H1 (cell line): ENCODE results near the gene IPO11. TPM values are rescaled to one million over a fixed set of nuclear protein-coding genes. Genes with fewer than 3 reads are reported as not detected.

Source experiments
- CBX8 ChIP-seq: fragments of 300-800, 300-1000 bp; sonication (generic); IDR thresholded peaks from 2 replicates; pipeline ENCODE4 v1.7.1; 2016; ENCODE audit warnings: low read depth, low read length, borderline replicate concordance
- NRF1 ChIP-seq: IDR thresholded peaks from 2 replicates; pipeline ENCODE4 v1.6.1; 2011; ENCODE audit warnings: mild to moderate bottlenecking, low read depth, low read length, improper control_type of control experiment
- SUZ12 ChIP-seq: fragments of 200-600 bp; sonication (generic); IDR thresholded peaks from 2 replicates; pipeline ENCODE4 v1.6.1; 2012; ENCODE audit warnings: mild to moderate bottlenecking, inconsistent platforms, low read length, moderate library complexity, mixed read lengths
- polyA plus RNA-seq, 7 experiments: library from polyadenylated mRNA; depleted of rRNA in 3 of 7; stranded (reverse) in 5 of 7; unstranded in 2 of 7; fragments of >200 nt in 5 of 7; fragments of 200-250 nt in 2 of 7; gene quantifications; 1 replicate in 5 of 7; 2 replicates in 1 of 7; 4 replicates in 1 of 7; pipeline versions ENCODE4 v1.2.1 to v1.2.3, GENCODE V29; 2011 to 2013; ENCODE audit warnings: missing spikeins in 2 of 7, mixed read lengths in 2 of 7
- total RNA-seq: library from RNA; stranded (reverse); fragmentation: NEBNext Ultra II Directional; extraction: Animal tissue kit (Norgen Biotek cat#: 25700); gene quantifications from 2 replicates; pipeline ENCODE4 v1.2.1, GENCODE V29; 2021
- TF ChIP-seq, protein P1 (sequence below): fragments of 300-600 bp; sonication (generic); IDR thresholded peaks from 2 replicates; pipeline ENCODE4 v1.7.1; 2012; ENCODE audit warnings: low read length, moderate library complexity, mild to moderate bottlenecking, inconsistent platforms; ENCODE audit not compliant: insufficient replicate concordance

IPO11 gene
- total and polyA plus RNA-seq, 2 of the 8 experiments (the other 6 are each of a cell fraction or from before 2014, with no cell fraction given), result 23.6 to 64.4 TPM

DNA sequence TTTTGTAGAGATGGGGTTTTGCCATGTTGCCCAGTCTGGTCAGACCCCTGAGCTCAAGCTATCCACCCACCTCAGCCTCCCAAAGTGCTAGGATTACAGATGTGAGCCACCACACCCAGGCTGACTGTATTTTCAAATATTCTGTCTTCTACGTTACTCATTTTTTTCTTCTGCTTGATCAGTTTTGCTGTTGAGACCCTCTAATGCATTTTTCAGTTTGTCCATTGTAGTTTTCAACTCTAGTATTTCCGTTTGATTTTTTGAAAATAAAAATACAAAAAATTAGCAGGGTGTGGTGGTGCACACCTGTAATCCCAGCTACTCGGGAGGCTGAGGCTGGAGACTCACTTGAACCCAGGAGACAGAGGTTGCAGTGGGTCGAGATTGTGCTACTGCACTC, 155.6 kb downstream of the IPO11 start (continued):
- TF ChIP-seq, protein P1, sequence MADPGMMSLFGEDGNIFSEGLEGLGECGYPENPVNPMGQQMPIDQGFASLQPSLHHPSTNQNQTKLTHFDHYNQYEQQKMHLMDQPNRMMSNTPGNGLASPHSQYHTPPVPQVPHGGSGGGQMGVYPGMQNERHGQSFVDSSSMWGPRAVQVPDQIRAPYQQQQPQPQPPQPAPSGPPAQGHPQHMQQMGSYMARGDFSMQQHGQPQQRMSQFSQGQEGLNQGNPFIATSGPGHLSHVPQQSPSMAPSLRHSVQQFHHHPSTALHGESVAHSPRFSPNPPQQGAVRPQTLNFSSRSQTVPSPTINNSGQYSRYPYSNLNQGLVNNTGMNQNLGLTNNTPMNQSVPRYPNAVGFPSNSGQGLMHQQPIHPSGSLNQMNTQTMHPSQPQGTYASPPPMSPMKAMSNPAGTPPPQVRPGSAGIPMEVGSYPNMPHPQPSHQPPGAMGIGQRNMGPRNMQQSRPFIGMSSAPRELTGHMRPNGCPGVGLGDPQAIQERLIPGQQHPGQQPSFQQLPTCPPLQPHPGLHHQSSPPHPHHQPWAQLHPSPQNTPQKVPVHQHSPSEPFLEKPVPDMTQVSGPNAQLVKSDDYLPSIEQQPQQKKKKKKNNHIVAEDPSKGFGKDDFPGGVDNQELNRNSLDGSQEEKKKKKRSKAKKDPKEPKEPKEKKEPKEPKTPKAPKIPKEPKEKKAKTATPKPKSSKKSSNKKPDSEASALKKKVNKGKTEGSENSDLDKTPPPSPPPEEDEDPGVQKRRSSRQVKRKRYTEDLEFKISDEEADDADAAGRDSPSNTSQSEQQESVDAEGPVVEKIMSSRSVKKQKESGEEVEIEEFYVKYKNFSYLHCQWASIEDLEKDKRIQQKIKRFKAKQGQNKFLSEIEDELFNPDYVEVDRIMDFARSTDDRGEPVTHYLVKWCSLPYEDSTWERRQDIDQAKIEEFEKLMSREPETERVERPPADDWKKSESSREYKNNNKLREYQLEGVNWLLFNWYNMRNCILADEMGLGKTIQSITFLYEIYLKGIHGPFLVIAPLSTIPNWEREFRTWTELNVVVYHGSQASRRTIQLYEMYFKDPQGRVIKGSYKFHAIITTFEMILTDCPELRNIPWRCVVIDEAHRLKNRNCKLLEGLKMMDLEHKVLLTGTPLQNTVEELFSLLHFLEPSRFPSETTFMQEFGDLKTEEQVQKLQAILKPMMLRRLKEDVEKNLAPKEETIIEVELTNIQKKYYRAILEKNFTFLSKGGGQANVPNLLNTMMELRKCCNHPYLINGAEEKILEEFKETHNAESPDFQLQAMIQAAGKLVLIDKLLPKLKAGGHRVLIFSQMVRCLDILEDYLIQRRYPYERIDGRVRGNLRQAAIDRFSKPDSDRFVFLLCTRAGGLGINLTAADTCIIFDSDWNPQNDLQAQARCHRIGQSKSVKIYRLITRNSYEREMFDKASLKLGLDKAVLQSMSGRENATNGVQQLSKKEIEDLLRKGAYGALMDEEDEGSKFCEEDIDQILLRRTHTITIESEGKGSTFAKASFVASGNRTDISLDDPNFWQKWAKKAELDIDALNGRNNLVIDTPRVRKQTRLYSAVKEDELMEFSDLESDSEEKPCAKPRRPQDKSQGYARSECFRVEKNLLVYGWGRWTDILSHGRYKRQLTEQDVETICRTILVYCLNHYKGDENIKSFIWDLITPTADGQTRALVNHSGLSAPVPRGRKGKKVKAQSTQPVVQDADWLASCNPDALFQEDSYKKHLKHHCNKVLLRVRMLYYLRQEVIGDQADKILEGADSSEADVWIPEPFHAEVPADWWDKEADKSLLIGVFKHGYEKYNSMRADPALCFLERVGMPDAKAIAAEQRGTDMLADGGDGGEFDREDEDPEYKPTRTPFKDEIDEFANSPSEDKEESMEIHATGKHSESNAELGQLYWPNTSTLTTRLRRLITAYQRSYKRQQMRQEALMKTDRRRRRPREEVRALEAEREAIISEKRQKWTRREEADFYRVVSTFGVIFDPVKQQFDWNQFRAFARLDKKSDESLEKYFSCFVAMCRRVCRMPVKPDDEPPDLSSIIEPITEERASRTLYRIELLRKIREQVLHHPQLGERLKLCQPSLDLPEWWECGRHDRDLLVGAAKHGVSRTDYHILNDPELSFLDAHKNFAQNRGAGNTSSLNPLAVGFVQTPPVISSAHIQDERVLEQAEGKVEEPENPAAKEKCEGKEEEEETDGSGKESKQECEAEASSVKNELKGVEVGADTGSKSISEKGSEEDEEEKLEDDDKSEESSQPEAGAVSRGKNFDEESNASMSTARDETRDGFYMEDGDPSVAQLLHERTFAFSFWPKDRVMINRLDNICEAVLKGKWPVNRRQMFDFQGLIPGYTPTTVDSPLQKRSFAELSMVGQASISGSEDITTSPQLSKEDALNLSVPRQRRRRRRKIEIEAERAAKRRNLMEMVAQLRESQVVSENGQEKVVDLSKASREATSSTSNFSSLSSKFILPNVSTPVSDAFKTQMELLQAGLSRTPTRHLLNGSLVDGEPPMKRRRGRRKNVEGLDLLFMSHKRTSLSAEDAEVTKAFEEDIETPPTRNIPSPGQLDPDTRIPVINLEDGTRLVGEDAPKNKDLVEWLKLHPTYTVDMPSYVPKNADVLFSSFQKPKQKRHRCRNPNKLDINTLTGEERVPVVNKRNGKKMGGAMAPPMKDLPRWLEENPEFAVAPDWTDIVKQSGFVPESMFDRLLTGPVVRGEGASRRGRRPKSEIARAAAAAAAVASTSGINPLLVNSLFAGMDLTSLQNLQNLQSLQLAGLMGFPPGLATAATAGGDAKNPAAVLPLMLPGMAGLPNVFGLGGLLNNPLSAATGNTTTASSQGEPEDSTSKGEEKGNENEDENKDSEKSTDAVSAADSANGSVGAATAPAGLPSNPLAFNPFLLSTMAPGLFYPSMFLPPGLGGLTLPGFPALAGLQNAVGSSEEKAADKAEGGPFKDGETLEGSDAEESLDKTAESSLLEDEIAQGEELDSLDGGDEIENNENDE, result no peak
- TF ChIP-seq SUZ12, result no peak
- TF ChIP-seq CBX8, result no peak
- TF ChIP-seq NRF1, result no peak
